MV-4-11 (cell line): ENCODE results near the gene EPS8L3.

Experiments used
- DNase-seq: peaks from one replicate; lab custom pipeline; 2025; lab: John Stamatoyannopoulos, UW

The EPS8L3 gene

GRCh38 chr1:109793486-109794318, 30.0 kb upstream of the EPS8L3 start:
- DNase-seq = peak; percentile 62

DNA sequence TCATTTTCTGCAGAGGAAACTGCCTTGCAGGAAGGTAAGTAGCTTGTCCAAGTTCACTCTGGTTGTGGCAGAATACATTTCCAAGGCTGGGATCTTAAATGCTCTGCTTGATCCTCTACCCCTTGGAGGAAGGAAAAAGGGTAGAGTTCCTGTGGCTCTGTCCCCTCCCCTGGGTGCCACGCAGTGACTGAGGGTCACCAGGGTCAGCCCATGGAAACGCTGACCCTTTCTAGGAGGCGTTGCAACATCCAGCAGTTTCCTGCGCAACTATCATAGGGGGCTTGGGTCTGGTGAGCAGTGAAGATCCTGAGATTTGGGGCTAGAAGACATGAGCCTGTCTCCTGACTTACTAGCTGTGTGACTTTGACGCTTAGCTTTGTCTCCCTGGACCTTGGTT, 29.4 kb upstream of the EPS8L3 start:
- DNase-seq = no peak

GRCh38 chr1:109792056-109792831, 28.5 kb upstream of the EPS8L3 start:
- DNase-seq = no peak

DNA sequence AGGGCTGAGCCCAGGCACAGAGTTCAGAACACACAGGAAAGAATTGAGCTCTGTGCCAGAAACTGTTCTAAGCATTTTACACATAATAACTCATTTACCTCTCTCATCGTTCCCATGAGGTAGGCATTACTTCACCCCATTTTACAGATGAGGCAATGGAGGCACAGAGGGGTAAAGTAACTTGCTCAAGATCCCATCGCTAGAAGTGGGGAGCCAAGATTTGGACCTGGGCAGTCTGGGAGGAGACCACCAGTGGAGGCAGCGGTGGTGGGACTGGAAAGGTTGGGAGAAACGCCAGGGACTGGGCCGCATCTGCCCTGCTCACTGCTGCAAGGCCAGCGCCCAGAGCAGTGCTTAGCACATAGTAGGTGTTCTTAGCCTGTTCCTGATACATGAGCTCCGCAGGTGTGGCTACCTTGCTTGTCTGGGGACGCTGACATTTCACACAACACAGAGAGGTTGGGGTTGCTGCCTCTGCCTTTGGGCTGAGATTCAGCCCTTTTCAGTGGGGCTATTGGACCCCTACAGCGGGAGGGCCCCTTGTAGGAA, 27.8 kb upstream of the EPS8L3 start:
- no peak for DNase-seq

GRCh38 chr1:109790735-109791494, 27.2 kb upstream of the EPS8L3 start:
- DNase-seq = peak; percentile 97

GRCh38 chr1:109790329-109790728, 26.6 kb upstream of the EPS8L3 start:
- no peak for DNase-seq

- no peak for DNase-seq
Observed at GRCh38 chr1:109789551-109790180, 25.9 kb upstream of the EPS8L3 start.

GRCh38 chr1:109788695-109789521, 25.2 kb upstream of the EPS8L3 start:
- DNase-seq = peak; percentile 84

- DNase-seq = no peak
Observed at GRCh38 chr1:109787845-109788601, 24.3 kb upstream of the EPS8L3 start.

DNA sequence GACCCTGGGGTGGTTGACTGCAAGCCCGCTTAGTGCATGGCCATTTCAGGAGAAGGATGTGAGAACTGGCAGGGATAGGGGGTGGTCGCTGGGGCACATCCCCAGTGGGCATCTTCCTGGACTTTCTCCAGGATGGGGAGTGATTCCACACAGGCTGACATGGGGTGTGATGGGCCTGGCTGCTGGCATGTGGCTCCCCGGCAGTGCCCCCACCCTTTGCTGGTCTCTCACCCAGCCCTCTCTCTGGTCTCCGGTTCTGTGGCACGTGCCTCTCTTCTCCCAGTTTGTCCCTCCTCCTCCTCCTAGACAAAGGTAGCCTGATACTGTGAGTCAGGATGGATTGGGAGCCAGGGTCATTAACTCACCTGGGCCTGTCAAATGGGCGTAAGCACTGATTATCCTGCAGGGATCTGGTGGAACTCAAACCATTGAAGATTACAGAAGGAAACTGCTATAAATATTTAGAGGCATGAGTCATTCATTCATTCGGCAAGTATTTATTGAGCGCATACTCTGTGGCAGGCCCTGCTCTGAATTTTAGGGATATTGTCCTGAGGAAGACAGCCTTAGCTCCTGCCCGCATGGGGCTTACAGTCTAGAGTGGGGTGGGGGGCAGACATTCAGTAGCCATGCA, 23.6 kb upstream of the EPS8L3 start:
- DNase-seq = no peak

GRCh38 chr1:109786531-109787021, 22.9 kb upstream of the EPS8L3 start:
- no peak for DNase-seq

DNA sequence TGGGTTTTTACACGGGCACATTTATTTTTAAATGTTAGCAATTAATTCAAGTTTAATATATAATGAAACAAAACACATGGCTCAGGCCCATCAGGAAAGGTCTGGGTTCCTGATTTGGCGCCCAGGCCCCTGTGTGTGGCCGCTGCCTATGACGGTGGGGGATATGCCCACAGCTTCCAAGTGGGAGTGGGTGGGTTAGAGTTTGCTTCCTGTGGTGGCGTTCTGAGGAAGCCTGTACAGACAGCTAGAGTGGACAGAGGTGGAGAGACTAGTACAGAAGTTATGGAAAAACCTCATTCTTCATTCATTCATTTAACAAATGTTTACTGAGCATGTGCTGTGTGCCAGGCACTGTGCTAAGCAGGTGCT, 22.4 kb upstream of the EPS8L3 start:
- no peak for DNase-seq

DNA sequence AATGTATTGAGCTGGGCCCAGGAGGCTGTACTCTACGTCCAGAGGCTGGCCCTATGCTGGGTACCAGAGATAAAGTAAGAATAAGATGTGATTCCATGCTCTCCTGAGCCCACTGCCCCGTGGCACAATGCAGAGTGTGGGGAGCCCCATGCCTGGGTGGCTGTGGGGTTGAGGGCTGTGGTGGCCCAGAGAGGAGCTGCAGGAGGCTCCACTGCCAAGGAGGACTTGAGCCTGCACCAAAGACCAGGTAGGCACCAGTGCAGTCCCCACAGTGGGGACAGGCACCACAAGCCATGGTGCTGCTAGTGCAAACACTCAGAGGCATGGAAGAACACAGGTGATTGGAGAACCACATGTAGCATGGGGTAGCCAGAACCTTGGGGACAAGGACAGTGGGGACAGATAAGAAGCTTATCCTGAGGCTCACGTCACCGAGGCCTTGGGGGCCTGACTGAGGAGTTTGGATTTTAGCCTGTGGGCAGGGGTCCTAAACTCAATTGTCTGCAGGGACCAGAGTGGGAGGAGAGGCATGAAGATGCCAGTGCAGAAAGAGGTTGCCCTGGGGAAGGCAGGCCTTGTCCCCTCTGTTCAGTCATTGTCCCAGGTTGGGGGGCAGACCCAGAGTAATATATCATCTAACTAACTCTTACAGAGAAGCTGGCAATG, 21.9 kb upstream of the EPS8L3 start:
- DNase-seq = no peak

DNA sequence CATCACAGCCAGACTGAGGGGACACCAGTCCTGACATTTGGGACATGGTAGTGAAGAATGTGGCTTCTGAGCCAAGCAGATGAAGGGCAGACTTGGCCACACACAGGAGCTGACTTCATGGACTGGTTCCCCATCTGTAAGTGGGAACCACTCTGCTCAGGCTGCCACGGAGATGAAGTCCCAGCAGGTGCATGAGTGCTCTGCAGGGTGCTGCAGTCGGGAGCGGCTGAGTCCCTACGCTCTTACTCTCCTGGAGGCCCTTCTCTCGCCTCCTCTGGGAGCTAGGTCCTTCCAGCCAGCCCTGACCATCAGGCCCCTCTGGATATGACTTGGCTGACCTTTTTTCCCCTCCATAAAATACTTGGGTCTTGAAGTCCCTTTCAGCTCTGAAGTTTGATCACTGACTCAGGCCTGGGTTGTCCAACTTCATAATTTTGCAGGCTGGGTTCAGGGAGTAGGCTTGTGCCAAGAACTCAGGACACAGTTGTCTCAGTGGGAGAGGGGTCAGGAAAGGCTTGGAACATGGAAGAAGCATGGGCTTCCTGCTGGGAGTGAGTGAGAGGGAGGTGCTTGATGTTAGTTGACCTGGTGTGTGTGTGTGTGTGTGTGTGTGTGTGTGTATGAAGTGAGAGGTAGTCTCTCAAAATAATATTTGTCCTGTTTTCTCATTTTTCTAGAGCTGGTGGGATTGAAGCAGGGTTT, 21.0 kb upstream of the EPS8L3 start:
- no peak for DNase-seq

GRCh38 chr1:109783436-109783835, 19.7 kb upstream of the EPS8L3 start:
- no peak for DNase-seq

DNA sequence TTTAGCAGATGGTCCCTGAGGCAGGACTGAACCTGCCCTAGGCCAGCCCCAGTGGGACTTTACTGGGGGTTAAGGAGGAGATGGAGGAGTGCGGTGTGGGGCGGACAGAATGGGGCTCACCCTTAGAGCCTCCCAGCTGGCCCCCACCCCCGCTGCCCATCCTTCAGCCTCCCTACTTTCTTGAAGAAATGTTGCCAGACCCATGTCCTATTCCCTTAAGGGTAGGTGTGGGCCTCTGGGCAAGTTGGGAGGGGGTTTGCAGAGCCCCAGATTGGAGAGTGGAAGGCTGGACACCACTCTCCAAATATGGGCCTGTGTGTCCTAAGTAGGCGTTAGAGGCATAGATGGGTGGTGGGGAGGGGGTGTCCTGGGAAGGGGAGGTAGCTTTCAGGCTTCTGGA, 19.2 kb upstream of the EPS8L3 start:
- no peak for DNase-seq

- DNase-seq = no peak
Observed at GRCh38 chr1:109782514-109782913, 18.8 kb upstream of the EPS8L3 start.

DNA sequence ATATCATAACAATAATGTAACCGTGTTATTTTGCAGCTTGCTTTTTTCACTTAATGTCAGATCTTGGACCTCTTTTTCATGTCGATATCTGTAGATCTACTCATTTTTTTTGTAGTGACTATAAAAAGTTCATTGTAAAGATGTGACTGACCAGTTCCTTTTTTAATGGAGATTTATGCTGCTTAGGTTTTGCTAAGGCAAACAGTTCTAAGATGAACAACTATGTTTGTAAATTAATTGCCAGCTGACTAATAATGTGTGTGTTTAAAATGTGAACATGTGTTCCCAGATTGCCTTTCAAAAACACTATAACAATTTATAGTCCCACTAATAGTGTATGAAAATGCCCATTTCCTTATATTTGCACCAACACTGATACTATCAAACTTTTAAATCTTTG, 18.1 kb upstream of the EPS8L3 start:
- no peak for DNase-seq
